ENCODE measurements around the gene DMBT1.

Gene DMBT1

GRCh38 chr10:122647383-122647968 lies 86.9 kb downstream of the DMBT1 start:
- DNase-seq (ENCODE audit: low read depth) = no peak

- DNase-seq (ENCODE audit: low read depth) = no peak
Measured at GRCh38 chr10:122648599-122649428, 88.3 kb downstream of the DMBT1 start.

- DNase-seq (ENCODE audit: low read depth) = no peak
Measured at GRCh38 chr10:122649903-122650302, 89.3 kb downstream of the DMBT1 start.

- no peak for DNase-seq (ENCODE audit: low read depth)
Measured at GRCh38 chr10:122650331-122650730, 89.8 kb downstream of the DMBT1 start.

GRCh38 chr10:122655524-122656307 lies 95.2 kb downstream of the DMBT1 start:
- no peak for DNase-seq (ENCODE audit: low read depth)

- no peak for DNase-seq (ENCODE audit: low read depth)
Measured at GRCh38 chr10:122656308-122656705, 95.8 kb downstream of the DMBT1 start.

- no peak for DNase-seq (ENCODE audit: low read depth)
Measured at GRCh38 chr10:122656741-122657140, 96.2 kb downstream of the DMBT1 start.

GRCh38 chr10:122657255-122657654 lies 96.7 kb downstream of the DMBT1 start:
- DNase-seq (ENCODE audit: low read depth) = no peak

- no peak for DNase-seq (ENCODE audit: low read depth)
Measured at GRCh38 chr10:122657729-122658128, 97.2 kb downstream of the DMBT1 start.

GRCh38 chr10:122658356-122659049 lies 97.9 kb downstream of the DMBT1 start:
- DNase-seq (ENCODE audit: low read depth) = no peak

- DNase-seq (ENCODE audit: low read depth) = no peak
Measured at GRCh38 chr10:122659126-122659525, 98.6 kb downstream of the DMBT1 start.

GRCh38 chr10:122659651-122660050 lies 99.1 kb downstream of the DMBT1 start:
- no peak for DNase-seq (ENCODE audit: low read depth)

- DNase-seq (ENCODE audit: low read depth) = no peak
Measured at GRCh38 chr10:122660696-122661095, 100.1 kb downstream of the DMBT1 start.

- no peak for DNase-seq (ENCODE audit: low read depth)
Measured at GRCh38 chr10:122662231-122662630, 101.7 kb downstream of the DMBT1 start.

- DNase-seq (ENCODE audit: low read depth) = no peak
Measured at GRCh38 chr10:122663516-122664130, 103.1 kb downstream of the DMBT1 start.

- DNase-seq (ENCODE audit: low read depth) = no peak
Measured at GRCh38 chr10:122664501-122664900, 103.9 kb downstream of the DMBT1 start.

- no peak for DNase-seq (ENCODE audit: low read depth)
Measured at GRCh38 chr10:122665329-122665860, 104.8 kb downstream of the DMBT1 start.

GRCh38 chr10:122665946-122666345 lies 105.4 kb downstream of the DMBT1 start:
- DNase-seq (ENCODE audit: low read depth) = no peak

- no peak for DNase-seq (ENCODE audit: low read depth)
Measured at GRCh38 chr10:122669045-122669444, 108.5 kb downstream of the DMBT1 start.

GRCh38 chr10:122669842-122670241 lies 109.3 kb downstream of the DMBT1 start:
- no peak for DNase-seq (ENCODE audit: low read depth)

- no peak for DNase-seq (ENCODE audit: low read depth)
Measured at GRCh38 chr10:122671355-122671754, 110.8 kb downstream of the DMBT1 start.

- DNase-seq (ENCODE audit: low read depth) = no peak
Measured at GRCh38 chr10:122672655-122673054, 112.1 kb downstream of the DMBT1 start.

Measured in T-helper 22 cell (primary cell).